Natural killer cell treated with Interleukin-12 subunit alpha and Interleukin-12 subunit beta and Interleukin-15 and Interleukin-18, amount 100 ng/mL, for 72 hours (primary cell): ENCODE measurements around the gene COL1A2. TPM values are rescaled to one million over a fixed set of nuclear protein-coding genes. Genes with fewer than 3 reads are reported as not detected.

Source experiments
- ATAC-seq, 2 donors: fragments of 150-1000 bp; cut with Tn5 transposase in 1 of 2; sonication (Bioruptor Pico), chemical (Tn5 transposase) in 1 of 2; 2 replicates each; pipeline ENCODE4 v1.10.0; 2021
- DNase-seq: peaks from one replicate; pipeline ENCODE4 v3.0.0; 2022; ENCODE audit warnings: low spot score
- H3K27ac Mint-ChIP-seq, 2 donors: 1 replicate in 1 of 2; 2 replicates in 1 of 2; pipeline ENCODE4 v1.8.0; 2022; ENCODE audit warnings: mixed read lengths in 2 of 2, mild to moderate bottlenecking in 1 of 2, moderate library complexity in 1 of 2
- H3K27me3 Mint-ChIP-seq, 2 donors: 1 replicate in 1 of 2; 2 replicates in 1 of 2; pipeline ENCODE4 v1.8.0; 2022; ENCODE audit warnings: mixed read lengths in 2 of 2
- H3K36me3 Mint-ChIP-seq: one replicate; pipeline ENCODE4 v1.8.0; 2022; ENCODE audit warnings: mixed read lengths
- H3K4me1 Mint-ChIP-seq, 2 donors: 1 replicate in 1 of 2; 2 replicates in 1 of 2; pipeline ENCODE4 v1.8.0; 2022; ENCODE audit warnings: low read depth in 2 of 2, mixed read lengths in 2 of 2, mild to moderate bottlenecking in 1 of 2
- H3K4me3 Mint-ChIP-seq: one replicate; pipeline ENCODE4 v1.8.0; 2022; ENCODE audit warnings: mixed read lengths
- H3K9me3 Mint-ChIP-seq: 2 replicates; pipeline ENCODE4 v1.8.0; 2022; ENCODE audit warnings: mixed read lengths
- total RNA-seq, 2 donors: library from RNA; stranded (reverse); gene quantifications; one replicate each; pipeline ENCODE4 v1.2.3, GENCODE V29; 2022

The COL1A2 gene
- total RNA-seq, 2 donors from 2014 or later = not detected

DNA sequence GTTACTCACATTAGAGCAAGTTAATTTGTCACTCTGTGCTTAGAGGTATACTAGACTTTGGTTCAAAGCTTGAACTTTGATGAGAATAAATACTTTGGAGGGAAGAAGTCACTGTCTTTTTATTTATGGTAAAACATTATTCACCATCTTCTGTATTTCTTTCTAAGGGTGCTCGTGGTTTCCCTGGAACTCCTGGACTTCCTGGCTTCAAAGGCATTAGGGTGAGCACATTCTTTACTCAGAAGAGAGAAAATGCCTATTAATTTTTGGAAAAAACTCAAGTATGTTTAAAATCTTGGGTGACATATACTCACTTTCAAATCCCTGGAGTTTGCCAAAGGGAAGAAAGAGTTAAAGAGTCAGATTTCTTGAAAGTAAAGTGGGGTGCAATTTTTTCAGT, 10.8 kb downstream of the COL1A2 start:
- H3K4me3 Mint-ChIP-seq = no peak overlapping the region
- ATAC-seq = no peak
- H3K4me1 Mint-ChIP-seq = no peaks in the 10 kb centered on the region
- H3K27me3 Mint-ChIP-seq = peaks cover 2 to 44% of the 10 kb centered on the region in 2 donors
- no peak overlapping the region for H3K27ac Mint-ChIP-seq
- no peaks in the 10 kb centered on the region for H3K9me3 Mint-ChIP-seq
- H3K36me3 Mint-ChIP-seq = no peaks in the 10 kb centered on the region
- no peak for DNase-seq

DNA sequence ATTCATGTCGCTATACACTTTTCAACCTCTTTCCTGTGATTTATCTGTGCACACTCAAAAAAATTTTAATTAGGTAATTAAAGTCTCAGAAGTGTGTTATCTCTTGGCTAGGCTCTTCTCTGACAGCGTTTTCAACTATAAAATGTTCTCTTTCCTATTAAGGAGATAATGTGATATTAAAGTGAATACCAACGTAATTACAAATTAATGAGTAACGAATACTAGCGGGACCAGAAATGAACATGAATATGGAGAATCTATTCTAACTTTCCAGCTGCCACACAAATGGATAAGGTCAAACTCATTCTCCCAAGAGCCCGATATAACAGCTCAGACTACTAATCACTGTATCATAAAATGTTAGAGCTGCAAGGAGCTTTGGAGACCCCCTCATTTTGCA, 12.0 kb downstream of the COL1A2 start:
- H3K4me3 Mint-ChIP-seq = no peak overlapping the region
- H3K9me3 Mint-ChIP-seq = no peaks in the 10 kb centered on the region
- H3K27me3 Mint-ChIP-seq = peaks cover 2 to 37% of the 10 kb centered on the region in 2 donors
- no peak for ATAC-seq
- H3K4me1 Mint-ChIP-seq = no peaks in the 10 kb centered on the region
- no peak overlapping the region for H3K27ac Mint-ChIP-seq
- no peak for DNase-seq
- H3K36me3 Mint-ChIP-seq = no peaks in the 10 kb centered on the region

GRCh38 chr7:94409200-94409948, 14.7 kb downstream of the COL1A2 start:
- DNase-seq = no peak
- no peak overlapping the region for H3K4me3 Mint-ChIP-seq
- H3K4me1 Mint-ChIP-seq = no peaks in the 10 kb centered on the region
- no peak for ATAC-seq
- no peaks in the 10 kb centered on the region for H3K9me3 Mint-ChIP-seq
- H3K27me3 Mint-ChIP-seq = peaks cover 0 to 18% of the 10 kb centered on the region in 2 donors
- H3K36me3 Mint-ChIP-seq = no peaks in the 10 kb centered on the region
- no peak overlapping the region for H3K27ac Mint-ChIP-seq

DNA sequence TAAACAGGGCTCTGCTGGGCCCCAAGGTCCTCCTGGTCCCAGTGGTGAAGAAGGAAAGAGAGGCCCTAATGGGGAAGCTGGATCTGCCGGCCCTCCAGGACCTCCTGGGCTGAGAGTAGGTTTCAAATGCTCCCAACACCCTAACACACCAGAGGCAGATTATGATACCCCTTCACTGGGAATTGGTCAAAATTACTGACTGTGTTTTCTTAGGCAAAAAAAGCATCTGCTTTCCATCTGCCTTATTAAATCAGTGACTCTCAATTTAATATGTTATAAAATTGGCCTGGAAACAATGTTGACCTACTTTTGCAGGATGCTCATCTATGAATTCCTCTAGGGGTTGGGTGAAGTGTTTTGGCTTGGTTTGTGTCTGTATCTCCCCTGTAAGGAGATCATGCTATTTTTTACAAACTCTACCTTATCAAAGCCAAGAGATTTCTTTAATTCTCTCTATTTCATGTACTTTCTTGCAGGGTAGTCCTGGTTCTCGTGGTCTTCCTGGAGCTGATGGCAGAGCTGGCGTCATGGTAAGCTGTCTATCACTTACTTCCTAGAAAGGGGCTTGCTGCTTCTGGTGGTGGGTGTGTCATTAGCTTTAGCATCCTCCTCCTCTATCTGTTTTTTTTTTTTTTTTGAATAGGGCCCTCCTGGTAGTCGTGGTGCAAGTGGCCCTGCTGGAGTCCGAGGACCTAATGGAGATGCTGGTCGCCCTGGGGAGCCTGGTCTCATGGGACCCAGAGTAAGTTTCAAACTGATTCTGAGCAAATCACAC, 15.9 kb downstream of the COL1A2 start:
- Mint-ChIP-seq H3K27me3 (peaks cover 2 to 18% of the 10 kb centered on the region in 2 donors), H3K27ac (no peak overlapping the region), H3K36me3 (no peaks in the 10 kb centered on the region), H3K9me3 (no peaks in the 10 kb centered on the region), H3K4me1 (no peaks in the 10 kb centered on the region), H3K4me3 (no peak overlapping the region)
- no peak for ATAC-seq
- no peak for DNase-seq

DNA sequence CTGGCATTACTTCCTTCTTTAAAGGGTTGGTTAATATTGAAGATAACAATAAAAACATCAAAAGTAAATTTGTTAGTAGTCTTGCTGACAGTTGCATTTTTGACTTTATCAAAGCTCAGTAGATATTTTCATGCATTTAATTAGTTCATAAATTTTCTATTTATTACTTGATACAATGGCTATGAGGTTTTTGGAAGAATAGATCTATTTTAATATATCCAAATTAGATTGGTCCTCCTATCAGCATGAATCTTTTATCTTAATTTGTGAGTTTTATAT, 16.4 kb downstream of the COL1A2 start:
- Mint-ChIP-seq H3K36me3 (no peaks in the 10 kb centered on the region), H3K4me1 (no peaks in the 10 kb centered on the region), H3K4me3 (no peak overlapping the region), H3K9me3 (no peaks in the 10 kb centered on the region), H3K27ac (no peak overlapping the region), H3K27me3 (peaks cover 2 to 18% of the 10 kb centered on the region in 2 donors)
- DNase-seq (no peak), ATAC-seq (no peak)

- Mint-ChIP-seq H3K27ac (no peak overlapping the region), H3K4me3 (no peak overlapping the region), H3K27me3 (peaks cover 7 to 25% of the 10 kb centered on the region in 2 donors), H3K9me3 (no peaks in the 10 kb centered on the region), H3K36me3 (no peaks in the 10 kb centered on the region), H3K4me1 (no peaks in the 10 kb centered on the region)
- DNase-seq = no peak
- no peak for ATAC-seq
Observed at GRCh38 chr7:94412762-94413322, 18.1 kb downstream of the COL1A2 start.

DNA sequence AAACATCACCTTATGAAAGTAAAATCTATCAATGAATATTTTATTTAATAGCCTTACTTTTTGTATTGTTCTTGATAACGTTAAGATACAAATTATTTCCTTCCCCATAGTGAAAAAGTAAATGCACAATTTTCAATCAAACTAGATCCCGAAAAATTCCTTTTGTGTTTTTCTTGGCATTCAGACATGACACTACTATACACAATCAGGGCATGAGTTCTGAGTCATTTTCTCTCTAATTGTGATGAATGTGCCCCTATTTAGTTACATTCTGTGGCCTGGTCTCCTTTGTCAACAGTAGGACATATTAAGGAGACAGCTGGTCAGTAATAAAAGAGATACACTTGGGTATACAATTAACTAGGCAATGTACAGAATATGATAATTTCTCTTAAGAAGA, 19.8 kb downstream of the COL1A2 start:
- DNase-seq (no peak), ATAC-seq (no peak)

DNA sequence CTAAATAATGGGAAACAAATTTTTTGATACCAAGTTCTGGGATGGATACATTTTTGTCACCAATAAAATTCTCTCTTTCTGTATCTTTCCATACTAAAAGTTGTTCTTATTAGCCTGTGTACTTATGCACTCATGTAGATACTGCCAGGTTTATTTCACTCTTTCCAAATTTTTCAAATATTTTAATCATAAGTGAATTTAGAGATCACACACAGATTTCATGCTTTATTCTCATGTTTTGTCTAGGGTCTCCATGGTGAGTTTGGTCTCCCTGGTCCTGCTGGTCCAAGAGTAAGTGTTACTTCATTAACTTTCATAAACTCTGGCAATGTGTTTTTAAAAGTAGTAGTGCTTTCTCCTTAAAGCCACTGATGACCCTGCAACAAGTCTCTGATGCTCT, 20.3 kb downstream of the COL1A2 start:
- no peak overlapping the region for H3K4me3 Mint-ChIP-seq

More for the DNA sequence above, 19.8 kb downstream of the COL1A2 start:
- Mint-ChIP-seq H3K9me3 (no peaks in the 10 kb centered on the region), H3K27me3 (peaks cover 7 to 15% of the 10 kb centered on the region in 2 donors), H3K4me1 (no peaks in the 10 kb centered on the region), H3K27ac (no peak overlapping the region), H3K36me3 (no peaks in the 10 kb centered on the region), H3K4me3 (no peak overlapping the region)

DNA sequence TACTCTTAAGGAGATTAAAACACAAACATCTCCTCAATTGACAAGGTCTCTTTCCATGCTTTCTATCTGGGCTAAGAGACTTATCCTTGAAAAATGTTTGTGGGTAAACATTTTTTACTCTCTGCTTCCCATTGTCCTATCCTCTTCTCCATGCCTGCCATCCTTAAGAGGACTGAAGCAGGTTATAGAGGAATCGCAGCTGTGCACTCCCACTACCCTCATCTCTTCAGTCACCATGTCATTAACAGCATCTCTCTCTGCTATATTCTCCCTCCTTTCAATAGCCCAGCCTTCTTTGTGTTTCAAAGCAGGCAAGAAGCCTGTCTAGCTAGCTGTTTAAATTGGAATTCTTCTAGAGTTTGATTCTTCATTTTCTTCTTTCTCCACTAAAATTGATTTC, 22.6 kb downstream of the COL1A2 start:
- ATAC-seq (no peak), DNase-seq (no peak)
- Mint-ChIP-seq H3K9me3 (no peaks in the 10 kb centered on the region), H3K36me3 (no peaks in the 10 kb centered on the region), H3K27me3 (peaks cover 15 to 17% of the 10 kb centered on the region in 2 donors), H3K4me1 (no peaks in the 10 kb centered on the region), H3K4me3 (no peak overlapping the region), H3K27ac (no peak overlapping the region)

More for the DNA sequence above, 20.3 kb downstream of the COL1A2 start:
- Mint-ChIP-seq H3K9me3 (no peaks in the 10 kb centered on the region), H3K27ac (no peak overlapping the region), H3K36me3 (no peaks in the 10 kb centered on the region), H3K27me3 (peaks cover 11 to 15% of the 10 kb centered on the region in 2 donors), H3K4me1 (no peaks in the 10 kb centered on the region)
- DNase-seq (no peak), ATAC-seq (no peak)

DNA sequence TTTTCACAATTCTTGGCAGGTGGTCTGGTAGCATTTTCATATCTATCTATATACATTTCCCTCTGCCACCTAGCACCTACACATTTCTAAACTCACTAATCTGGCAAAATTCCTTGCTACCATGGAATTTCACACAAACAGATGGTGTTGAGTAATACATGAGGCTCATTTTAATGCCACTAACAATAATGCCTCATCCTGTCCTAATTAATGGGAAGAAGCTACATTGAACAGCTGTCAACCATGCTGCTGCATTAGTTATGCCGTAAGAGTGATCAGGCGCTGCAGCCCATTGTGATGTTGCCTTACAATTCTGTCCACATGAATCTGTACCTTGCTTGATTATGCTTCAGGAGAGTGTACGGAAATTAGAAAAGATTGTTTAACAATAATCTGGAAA, 23.2 kb downstream of the COL1A2 start:
- H3K27ac Mint-ChIP-seq = no peak overlapping the region
- no peak for ATAC-seq
- no peak for DNase-seq

DNA sequence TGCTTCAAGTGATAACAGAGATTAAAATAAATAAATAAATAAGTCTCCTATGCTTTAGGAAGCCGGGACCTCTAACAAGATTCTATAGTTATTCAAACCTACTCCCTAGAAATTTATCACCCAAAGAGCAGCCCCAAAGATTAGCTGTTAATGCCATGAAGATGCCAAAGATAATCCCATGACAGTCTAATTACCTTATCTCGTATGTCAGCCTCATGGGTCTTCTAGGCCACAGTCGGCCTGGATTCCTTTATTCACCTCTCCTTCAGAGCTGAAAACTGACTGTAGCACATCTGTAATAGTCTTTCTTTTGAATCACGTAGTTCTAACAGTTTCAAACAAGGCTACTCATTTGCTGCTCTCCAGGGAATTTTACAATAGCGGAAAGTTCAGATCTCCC, 24.2 kb downstream of the COL1A2 start:
- no peak overlapping the region for H3K27ac Mint-ChIP-seq
- no peaks in the 10 kb centered on the region for H3K4me1 Mint-ChIP-seq
- DNase-seq (no peak), ATAC-seq (no peak)
- H3K36me3 Mint-ChIP-seq = no peaks in the 10 kb centered on the region
- peaks cover 15 to 17% of the 10 kb centered on the region in 2 donors for H3K27me3 Mint-ChIP-seq
- H3K9me3 Mint-ChIP-seq = no peaks in the 10 kb centered on the region
- no peak overlapping the region for H3K4me3 Mint-ChIP-seq

More for the DNA sequence above, 23.2 kb downstream of the COL1A2 start:
- no peaks in the 10 kb centered on the region for H3K9me3 Mint-ChIP-seq
- no peaks in the 10 kb centered on the region for H3K4me1 Mint-ChIP-seq
- H3K36me3 Mint-ChIP-seq = no peaks in the 10 kb centered on the region
- no peak overlapping the region for H3K4me3 Mint-ChIP-seq
- peaks cover 15 to 17% of the 10 kb centered on the region in 2 donors for H3K27me3 Mint-ChIP-seq

DNA sequence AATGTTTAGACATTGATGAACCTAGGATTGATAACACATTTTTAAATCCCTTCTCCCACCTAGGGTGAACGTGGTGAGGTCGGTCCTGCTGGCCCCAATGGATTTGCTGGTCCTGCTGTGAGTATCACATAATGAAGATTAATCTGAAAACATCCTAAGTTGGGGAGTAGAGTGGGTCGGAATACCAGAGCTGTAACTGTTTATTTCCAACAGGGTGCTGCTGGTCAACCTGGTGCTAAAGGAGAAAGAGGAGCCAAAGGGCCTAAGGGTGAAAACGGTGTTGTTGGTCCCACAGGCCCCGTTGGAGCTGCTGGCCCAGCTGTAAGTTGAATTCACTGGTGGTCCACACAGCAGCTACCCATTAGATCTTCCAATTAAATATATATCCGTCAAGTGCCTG, 25.6 kb downstream of the COL1A2 start:
- Mint-ChIP-seq H3K9me3 (no peaks in the 10 kb centered on the region), H3K27ac (no peak overlapping the region), H3K4me3 (no peak overlapping the region), H3K27me3 (peaks cover 12 to 17% of the 10 kb centered on the region in 2 donors), H3K4me1 (no peaks in the 10 kb centered on the region), H3K36me3 (no peaks in the 10 kb centered on the region)
- no peak for DNase-seq
- no peak for ATAC-seq

- H3K27me3 Mint-ChIP-seq = peaks cover 12 to 17% of the 10 kb centered on the region in 2 donors
- ATAC-seq (no peak), DNase-seq (no peak)
- no peaks in the 10 kb centered on the region for H3K4me1 Mint-ChIP-seq
- no peaks in the 10 kb centered on the region for H3K9me3 Mint-ChIP-seq
- no peak overlapping the region for H3K27ac Mint-ChIP-seq
- H3K4me3 Mint-ChIP-seq = no peak overlapping the region
- no peaks in the 10 kb centered on the region for H3K36me3 Mint-ChIP-seq
Observed at GRCh38 chr7:94421681-94422080, 27.0 kb downstream of the COL1A2 start.

DNA sequence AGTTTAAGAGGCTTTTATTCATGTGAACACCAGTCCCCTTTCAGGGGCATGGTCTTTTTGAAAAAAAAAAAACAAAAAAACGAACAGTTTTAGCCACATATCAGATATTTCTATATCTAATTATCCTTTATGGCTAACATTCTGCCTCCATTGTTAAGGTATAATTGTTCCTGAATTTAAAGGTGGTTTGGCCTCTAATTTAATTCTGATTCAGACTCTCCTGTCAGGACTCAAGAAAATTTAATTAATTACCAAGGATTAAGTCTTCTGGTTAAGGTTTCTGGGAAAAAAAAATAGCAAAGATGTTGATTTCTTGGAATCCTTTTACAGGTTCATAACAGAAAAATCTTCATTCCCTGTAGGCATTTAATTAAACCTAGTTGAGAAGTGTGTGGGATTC, 27.4 kb downstream of the COL1A2 start:
- Mint-ChIP-seq H3K9me3 (no peaks in the 10 kb centered on the region), H3K27ac (no peak overlapping the region), H3K4me3 (no peak overlapping the region), H3K4me1 (no peaks in the 10 kb centered on the region), H3K27me3 (peaks cover 12 to 17% of the 10 kb centered on the region in 2 donors), H3K36me3 (no peaks in the 10 kb centered on the region)
- no peak for ATAC-seq
- DNase-seq = no peak
